GM13977 (cell line): Measurements from ENCODE around the gene ACAD10.
"Not testable (repeated sequence)": the region's sequence is repeated elsewhere in the genome, so short reads cannot be mapped to it uniquely, and the experiment has no call there.

Experiments used
- DNase-seq: peaks from one replicate; pipeline ENCODE4 v3.0.0; 2012; ENCODE audit warnings: low spot score
- CTCF ChIP-seq: IDR thresholded peaks from 2 replicates; pipeline ENCODE4 v1.5.1; 2012; ENCODE audit warnings: mild to moderate bottlenecking, control low read depth; ENCODE audit not compliant: insufficient read depth; ENCODE audit errors: extremely low read depth, missing control alignments
- in situ Hi-C: fragments of 300-500 bp; cut with MboI; formaldehyde crosslinking; loops from one replicate; pipeline ENCODE4 v1.12.0; 2022; ENCODE audit warnings: low sequenced_read_pairs, low pct_unique_long_range_greater_than_20kb, mixed read lengths, inconsistent platforms; ENCODE audit not compliant: unreplicated experiment

The ACAD10 gene

DNA sequence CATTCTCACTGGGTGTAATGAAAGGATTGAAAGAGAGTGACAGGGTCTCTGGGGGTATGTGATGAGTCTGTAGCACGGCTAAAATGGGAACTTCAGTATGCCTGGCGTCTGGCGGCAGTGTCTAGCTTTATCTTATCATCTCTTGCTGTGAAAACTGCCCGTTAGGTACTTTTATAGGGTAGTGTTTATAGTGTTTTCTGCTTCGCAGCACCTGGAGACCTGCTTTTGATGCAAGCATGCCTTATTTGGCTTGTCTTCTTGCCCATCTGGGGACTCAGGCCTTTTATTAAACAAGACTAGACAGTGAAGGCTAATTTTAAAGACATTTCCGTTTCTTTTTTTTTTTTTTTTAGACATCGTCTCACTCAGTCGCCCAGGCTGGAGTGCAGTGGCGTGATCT lies 44.6 kb downstream of the ACAD10 start:
- in situ Hi-C loops = no loop called here
- no peak for TF ChIP-seq CTCF
- DNase-seq = no peak

DNA sequence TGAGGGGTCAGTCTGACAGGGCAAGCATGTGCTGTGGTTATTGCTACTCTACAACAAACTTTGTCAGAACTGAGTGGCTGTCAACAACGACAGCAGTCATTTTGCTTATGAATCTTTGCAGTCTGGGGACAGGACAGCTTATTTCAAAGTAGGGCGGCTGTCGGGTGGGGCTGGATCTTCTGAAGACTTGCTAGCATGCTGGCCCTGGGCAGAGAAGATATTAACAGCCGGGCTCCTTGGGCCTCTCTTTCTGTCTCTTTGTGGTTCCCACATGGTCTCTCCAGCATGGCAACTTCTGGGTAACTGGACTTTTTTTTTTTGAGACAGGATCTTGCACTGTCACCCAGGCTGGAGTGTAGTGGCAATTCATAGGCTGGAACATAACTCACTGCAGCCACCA lies 46.9 kb downstream of the ACAD10 start:
- in situ Hi-C loops = no loop called here

DNA sequence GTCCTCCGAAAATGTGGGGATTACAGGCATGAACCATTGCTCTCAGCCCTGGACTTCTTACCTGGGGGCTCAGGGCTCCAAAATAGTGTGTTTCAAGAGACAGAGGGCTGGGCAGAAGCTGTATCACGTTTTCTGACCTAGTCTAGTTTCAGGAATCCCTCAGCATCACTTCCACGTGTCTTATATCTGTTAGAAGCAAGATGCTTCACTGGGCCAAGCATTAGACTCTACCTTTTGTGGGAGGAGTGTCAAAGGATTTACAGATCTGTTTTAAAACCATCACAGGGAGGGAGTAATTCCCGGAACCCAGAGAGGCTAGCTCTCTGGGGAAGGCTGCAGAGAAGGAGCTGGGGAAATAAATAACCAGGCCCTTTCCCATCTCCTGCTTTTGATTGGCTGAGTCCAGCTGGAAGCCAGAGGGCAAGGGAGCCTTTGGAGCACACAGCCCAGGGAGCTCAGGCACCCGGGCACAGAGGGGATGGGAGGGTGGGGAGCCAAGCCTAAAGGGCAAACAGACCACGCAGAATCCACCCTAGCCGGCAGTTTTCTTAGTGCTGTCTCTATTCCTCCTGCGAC lies 47.6 kb downstream of the ACAD10 start:
- TF ChIP-seq CTCF = no peak
- no peak for DNase-seq
- in situ Hi-C loops = no loop called here

More for the DNA sequence above, 46.9 kb downstream of the ACAD10 start:
- TF ChIP-seq CTCF = no peak
- no peak for DNase-seq

DNA sequence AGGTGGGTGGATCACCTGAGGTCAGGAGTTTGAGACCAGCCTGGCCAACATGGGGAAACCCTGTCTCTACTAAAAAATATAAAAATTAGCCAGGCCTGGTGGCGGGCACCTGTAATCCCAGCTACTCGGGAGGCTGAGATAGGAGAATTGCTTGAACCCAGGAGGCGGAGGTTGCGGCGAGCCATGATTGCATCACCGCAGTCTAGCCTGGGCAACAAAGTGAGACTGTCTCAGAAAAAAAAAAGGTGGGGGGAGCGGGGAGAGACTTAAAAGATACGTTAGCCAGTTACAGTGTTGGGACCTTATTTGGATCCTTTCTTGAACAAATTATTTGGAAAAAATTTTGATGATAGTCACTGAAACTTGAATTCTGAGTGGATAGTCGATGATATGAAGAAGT lies 53.7 kb downstream of the ACAD10 start:
- in situ Hi-C loops, DNase-seq: not testable (repeated sequence)

DNA sequence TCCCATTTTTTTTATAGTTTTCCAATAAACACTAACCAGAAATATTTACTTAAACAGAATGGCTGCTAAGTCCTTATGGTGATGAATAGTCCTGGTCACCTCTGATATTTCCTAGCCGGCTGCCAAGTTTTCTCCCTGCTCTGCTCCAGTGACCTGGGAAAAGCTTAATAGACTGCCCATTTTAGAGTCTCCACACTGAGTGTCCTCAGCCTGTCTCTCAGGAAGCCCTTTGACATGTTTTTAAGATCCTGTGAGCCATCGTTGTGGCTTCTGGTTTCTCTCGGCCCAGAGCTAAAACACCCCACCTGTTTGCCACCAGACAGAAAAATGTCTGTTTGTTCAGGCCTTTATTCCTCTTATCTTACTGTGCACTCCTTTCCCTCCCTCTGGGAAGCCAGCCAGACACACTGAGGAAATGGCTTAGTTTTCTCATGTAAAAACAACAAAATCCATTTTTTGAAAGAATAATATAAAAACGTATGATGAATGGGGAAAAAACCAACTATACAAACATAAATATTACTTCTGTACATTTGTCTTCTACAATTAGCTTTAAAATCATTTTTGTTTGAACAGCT lies 55.5 kb downstream of the ACAD10 start:
- in situ Hi-C loops = no loop called here
- no peak for DNase-seq
- TF ChIP-seq CTCF = no peak

GRCh38 chr12:111745211-111745610 lies 59.4 kb downstream of the ACAD10 start:
- no peak for TF ChIP-seq CTCF
- DNase-seq = no peak
- in situ Hi-C loops = no loop called here

GRCh38 chr12:111747333-111747732 lies 61.5 kb downstream of the ACAD10 start:
- TF ChIP-seq CTCF = no peak
- in situ Hi-C loops = no loop called here

More at GRCh38 chr12:111747333-111747732, 61.5 kb downstream of the ACAD10 start:
- no peak for DNase-seq
